RWPE2 (cell line): Measurements from ENCODE around the gene EGFLAM.

ENCODE experiments used
- ATAC-seq: fragments of 200-7000 bp; cut with Tn5 transposase; 3 replicates; pipeline ENCODE4 v1.9.1; 2021; ENCODE audit warnings: low read depth
- DNase-seq: peaks from one replicate; pipeline ENCODE4 v3.0.0-alpha.2; 2020; ENCODE audit warnings: low spot score
- H3K27ac ChIP-seq: fragments of 450-650 bp; 2 replicates; pipeline ENCODE4 v1.5.1; 2017; ENCODE audit warnings: mild to moderate bottlenecking; ENCODE audit not compliant: poor library complexity, severe bottlenecking
- H3K27me3 ChIP-seq: fragments of 250-450 bp; sonication (Bioruptor Pico); 2 replicates; pipeline ENCODE4 v1.5.1; 2021; ENCODE audit warnings: mild to moderate bottlenecking, moderate library complexity; ENCODE audit not compliant: insufficient read depth, poor library complexity, severe bottlenecking
- H3K36me3 ChIP-seq: fragments of 250-450 bp; sonication (Bioruptor Pico); 2 replicates; pipeline ENCODE4 v1.5.1; 2020; ENCODE audit warnings: low read depth, mild to moderate bottlenecking, moderate library complexity
- H3K4me1 ChIP-seq: fragments of 250-450 bp; sonication (Bioruptor Pico); 2 replicates; pipeline ENCODE4 v1.5.1; 2021; ENCODE audit warnings: mild to moderate bottlenecking, moderate library complexity; ENCODE audit not compliant: insufficient read depth, poor library complexity, severe bottlenecking
- H3K4me3 ChIP-seq: fragments of 250-450 bp; sonication (Bioruptor Pico); 2 replicates; pipeline ENCODE4 v1.5.1; 2021; ENCODE audit warnings: mild to moderate bottlenecking, moderate library complexity; ENCODE audit not compliant: severe bottlenecking
- H3K9me3 ChIP-seq: fragments of 250-450 bp; sonication (Bioruptor Pico); 2 replicates; pipeline ENCODE4 v1.5.1; 2021; ENCODE audit warnings: mild to moderate bottlenecking, moderate library complexity; ENCODE audit not compliant: severe bottlenecking
- TF ChIP-seq, protein P1 (sequence below): fragments of 450-650 bp; IDR thresholded peaks from one replicate; pipeline ENCODE4 v1.5.1; 2017; ENCODE audit warnings: mild to moderate bottlenecking, moderate library complexity; ENCODE audit not compliant: poor library complexity, severe bottlenecking

The EGFLAM gene

GRCh38 chr5:38426490-38426889, 168.1 kb downstream of the EGFLAM start:
- H3K4me1 ChIP-seq = peaks cover 21% of the 10 kb centered on the region
- H3K4me3 ChIP-seq = no peak overlapping the region
- H3K36me3 ChIP-seq = no peaks in the 10 kb centered on the region

DNA sequence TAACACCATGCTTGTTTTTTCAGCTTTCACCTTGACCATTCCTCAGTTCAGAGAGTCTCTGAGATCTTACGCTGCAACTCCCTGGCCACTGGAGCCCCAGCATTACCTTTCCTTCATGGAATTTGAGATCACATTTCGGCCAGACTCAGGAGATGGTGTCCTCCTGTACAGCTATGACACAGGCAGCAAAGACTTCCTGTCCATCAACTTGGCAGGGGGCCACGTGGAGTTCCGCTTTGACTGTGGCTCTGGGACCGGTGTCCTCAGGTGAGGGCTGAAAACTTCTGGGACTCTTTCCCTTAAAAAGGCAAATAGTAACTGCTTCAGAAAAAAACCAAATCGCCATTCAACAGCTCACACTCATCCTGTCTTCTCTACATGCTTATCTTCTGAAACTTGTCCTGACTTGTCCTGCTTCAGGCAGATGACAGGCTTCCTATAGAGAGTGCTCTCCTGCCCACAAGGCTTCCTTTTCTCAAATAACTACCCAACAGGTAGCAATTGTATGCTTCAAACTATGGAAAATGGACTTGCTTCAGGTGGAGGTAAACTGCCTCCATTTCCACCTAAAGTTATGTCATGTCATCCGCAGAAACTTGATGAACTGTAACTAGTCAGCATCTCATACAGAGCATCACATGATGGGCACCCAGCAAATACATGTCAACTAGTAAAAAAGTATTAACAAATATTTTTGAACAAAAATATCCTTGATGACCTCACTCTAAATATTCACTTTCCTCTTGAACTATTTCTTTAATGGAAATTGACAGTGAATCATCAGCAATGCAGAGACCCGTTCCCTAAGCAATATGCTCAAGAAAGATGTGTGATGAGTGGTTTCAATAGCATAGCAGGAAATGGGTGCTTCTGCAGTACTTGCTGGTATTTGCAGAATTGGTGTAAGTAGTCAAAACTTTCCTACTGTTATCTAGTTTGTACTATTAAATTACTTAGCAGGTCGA, 168.9 kb downstream of the EGFLAM start:
- no peaks in the 10 kb centered on the region for H3K36me3 ChIP-seq
- no peaks in the 10 kb centered on the region for H3K27me3 ChIP-seq
- DNase-seq (no peak), ATAC-seq (peak; percentile 87)
- H3K4me3 ChIP-seq = no peak overlapping the region
- H3K27ac ChIP-seq = peak overlapping the region; percentile 48
- no peaks in the 10 kb centered on the region for H3K9me3 ChIP-seq
- H3K4me1 ChIP-seq = peaks cover 21% of the 10 kb centered on the region
- TF ChIP-seq, protein P1, sequence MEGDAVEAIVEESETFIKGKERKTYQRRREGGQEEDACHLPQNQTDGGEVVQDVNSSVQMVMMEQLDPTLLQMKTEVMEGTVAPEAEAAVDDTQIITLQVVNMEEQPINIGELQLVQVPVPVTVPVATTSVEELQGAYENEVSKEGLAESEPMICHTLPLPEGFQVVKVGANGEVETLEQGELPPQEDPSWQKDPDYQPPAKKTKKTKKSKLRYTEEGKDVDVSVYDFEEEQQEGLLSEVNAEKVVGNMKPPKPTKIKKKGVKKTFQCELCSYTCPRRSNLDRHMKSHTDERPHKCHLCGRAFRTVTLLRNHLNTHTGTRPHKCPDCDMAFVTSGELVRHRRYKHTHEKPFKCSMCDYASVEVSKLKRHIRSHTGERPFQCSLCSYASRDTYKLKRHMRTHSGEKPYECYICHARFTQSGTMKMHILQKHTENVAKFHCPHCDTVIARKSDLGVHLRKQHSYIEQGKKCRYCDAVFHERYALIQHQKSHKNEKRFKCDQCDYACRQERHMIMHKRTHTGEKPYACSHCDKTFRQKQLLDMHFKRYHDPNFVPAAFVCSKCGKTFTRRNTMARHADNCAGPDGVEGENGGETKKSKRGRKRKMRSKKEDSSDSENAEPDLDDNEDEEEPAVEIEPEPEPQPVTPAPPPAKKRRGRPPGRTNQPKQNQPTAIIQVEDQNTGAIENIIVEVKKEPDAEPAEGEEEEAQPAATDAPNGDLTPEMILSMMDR = no peak

More at GRCh38 chr5:38426490-38426889, 168.1 kb downstream of the EGFLAM start:
- TF ChIP-seq, protein P1 = no peak
- ATAC-seq = peak; percentile 62
- no peaks in the 10 kb centered on the region for H3K9me3 ChIP-seq
- no peaks in the 10 kb centered on the region for H3K27me3 ChIP-seq
- peak overlapping the region; percentile 48 for H3K27ac ChIP-seq
- peak; percentile 5 for DNase-seq

DNA sequence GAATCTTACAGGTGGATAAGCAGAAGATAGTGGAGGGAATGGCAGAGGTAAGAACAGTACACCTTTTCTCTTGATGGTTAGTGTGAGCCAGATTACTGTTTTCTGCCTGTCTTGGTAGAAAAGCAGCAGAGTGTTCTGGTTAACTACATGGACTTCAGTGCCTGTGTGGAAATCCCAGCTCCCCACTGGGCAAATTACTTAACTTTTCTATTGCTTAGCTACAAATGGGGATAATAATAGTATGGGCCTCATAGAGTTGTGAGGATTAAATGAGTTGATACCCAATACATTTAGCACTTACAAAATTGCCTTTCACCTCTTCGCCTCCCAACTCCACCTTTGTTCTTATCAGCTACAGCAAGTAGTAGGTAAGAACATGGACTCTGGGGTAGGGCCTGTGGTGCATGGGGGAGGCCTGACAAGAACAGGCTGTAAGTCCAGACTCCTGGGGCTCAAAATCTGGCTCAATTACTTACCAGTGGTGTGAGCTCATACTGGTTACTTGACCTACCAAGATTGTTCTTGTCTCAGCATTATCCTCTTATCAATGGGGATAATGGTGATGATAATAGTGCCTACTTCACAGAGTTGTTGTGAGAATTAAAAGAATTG, 173.0 kb downstream of the EGFLAM start:
- Histone ChIP-seq H3K36me3 (no peaks in the 10 kb centered on the region), H3K4me1 (peaks cover 17% of the 10 kb centered on the region), H3K4me3 (no peak overlapping the region), H3K27me3 (no peaks in the 10 kb centered on the region), H3K27ac (no peak overlapping the region), H3K9me3 (no peaks in the 10 kb centered on the region)
- DNase-seq = no peak
- no peak for ATAC-seq
- TF ChIP-seq, protein P1 = no peak

GRCh38 chr5:38433160-38433861, 175.0 kb downstream of the EGFLAM start:
- TF ChIP-seq, protein P1 = no peak
- no peak overlapping the region for H3K27ac ChIP-seq
- H3K36me3 ChIP-seq = no peaks in the 10 kb centered on the region

More at GRCh38 chr5:38433160-38433861, 175.0 kb downstream of the EGFLAM start:
- Histone ChIP-seq H3K4me1 (no peaks in the 10 kb centered on the region), H3K4me3 (no peak overlapping the region), H3K9me3 (no peaks in the 10 kb centered on the region), H3K27me3 (no peaks in the 10 kb centered on the region)
- no peak for ATAC-seq
- DNase-seq = no peak
